ENCODE measurements around the gene TMEM145. TPM values are rescaled to one million over a fixed set of nuclear protein-coding genes. Genes with fewer than 3 reads are reported as not detected.

The TMEM145 gene
- total and polyA plus RNA-seq, 2 donors from 2014 or later, result not detected

- no peak overlapping the region for H3K4me3 ChIP-seq (ENCODE audit: low read length in 3 of 3)
- H3K27me3 ChIP-seq (ENCODE audit: control insufficient read depth, insufficient read depth, low read length), result no peaks in the 10 kb centered on the region
- DNase-seq (peak; percentile 83 to 92 (median 89)), FAIRE-seq (no peak)
- H3K4me1 ChIP-seq (ENCODE audit: control insufficient read depth in 2 of 3, insufficient read depth in 2 of 3, low read depth in 1 of 3, low read length in 3 of 3), result peaks cover 0 to 4% (median 0%) of the 10 kb centered on the region in 3 donors
- H3K9me3 ChIP-seq (ENCODE audit: control insufficient read depth in 2 of 3, insufficient read depth in 1 of 3, low read length in 3 of 3), result no peaks in the 10 kb centered on the region
- intact Hi-C loops (cut with DNase I), result no loop called here
- H3K27ac ChIP-seq (ENCODE audit: low read depth in 2 of 2, low read length in 2 of 2), result no peak overlapping the region
- H3K36me3 ChIP-seq (ENCODE audit: control insufficient read depth in 2 of 3, insufficient read depth in 3 of 3, low read length in 3 of 3), result peaks cover 0 to 6% (median 0%) of the 10 kb centered on the region in 3 donors
- peak overlapping the region in 1 of 3 donors; percentile 13 for H3K9ac ChIP-seq (ENCODE audit: low read length in 3 of 3)
- TF ChIP-seq, protein P1, sequence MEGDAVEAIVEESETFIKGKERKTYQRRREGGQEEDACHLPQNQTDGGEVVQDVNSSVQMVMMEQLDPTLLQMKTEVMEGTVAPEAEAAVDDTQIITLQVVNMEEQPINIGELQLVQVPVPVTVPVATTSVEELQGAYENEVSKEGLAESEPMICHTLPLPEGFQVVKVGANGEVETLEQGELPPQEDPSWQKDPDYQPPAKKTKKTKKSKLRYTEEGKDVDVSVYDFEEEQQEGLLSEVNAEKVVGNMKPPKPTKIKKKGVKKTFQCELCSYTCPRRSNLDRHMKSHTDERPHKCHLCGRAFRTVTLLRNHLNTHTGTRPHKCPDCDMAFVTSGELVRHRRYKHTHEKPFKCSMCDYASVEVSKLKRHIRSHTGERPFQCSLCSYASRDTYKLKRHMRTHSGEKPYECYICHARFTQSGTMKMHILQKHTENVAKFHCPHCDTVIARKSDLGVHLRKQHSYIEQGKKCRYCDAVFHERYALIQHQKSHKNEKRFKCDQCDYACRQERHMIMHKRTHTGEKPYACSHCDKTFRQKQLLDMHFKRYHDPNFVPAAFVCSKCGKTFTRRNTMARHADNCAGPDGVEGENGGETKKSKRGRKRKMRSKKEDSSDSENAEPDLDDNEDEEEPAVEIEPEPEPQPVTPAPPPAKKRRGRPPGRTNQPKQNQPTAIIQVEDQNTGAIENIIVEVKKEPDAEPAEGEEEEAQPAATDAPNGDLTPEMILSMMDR (IDR thresholded peaks at IDR 0.05; ENCODE audit: borderline replicate concordance, extremely low read depth, insufficient read depth), result peak; percentile 88
Observed at GRCh38 chr19:42295831-42296525, 17.1 kb upstream of the TMEM145 start.

DNA sequence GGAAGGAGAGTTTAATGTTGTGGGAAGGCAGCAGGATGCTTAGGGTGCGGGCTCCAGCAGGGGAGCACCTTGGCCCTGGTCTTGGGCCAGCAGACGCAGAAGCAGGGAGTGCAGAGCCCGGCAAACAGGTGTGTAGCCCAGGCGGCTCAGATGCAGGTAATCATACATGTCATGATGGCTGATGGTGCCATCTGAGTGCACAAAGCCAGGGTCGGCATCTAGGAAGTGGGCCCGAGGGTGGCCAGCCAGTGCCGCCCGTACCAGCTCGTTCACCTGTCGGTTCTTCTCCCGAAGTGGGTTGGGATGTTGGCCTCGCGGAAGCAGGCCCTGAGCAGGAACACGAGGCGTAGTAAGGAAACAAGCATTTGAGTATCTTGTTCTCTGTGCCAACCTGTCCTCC, 16.1 kb upstream of the TMEM145 start:
- Histone ChIP-seq H3K9ac (ENCODE audit: low read length in 3 of 3) (no peak overlapping the region), H3K4me1 (ENCODE audit: control insufficient read depth in 2 of 3, insufficient read depth in 2 of 3, low read depth in 1 of 3, low read length in 3 of 3) (peaks cover 0 to 6% (median 2%) of the 10 kb centered on the region in 3 donors), H3K36me3 (ENCODE audit: control insufficient read depth in 2 of 3, insufficient read depth in 3 of 3, low read length in 3 of 3) (peaks cover 0 to 6% (median 0%) of the 10 kb centered on the region in 3 donors), H3K27me3 (ENCODE audit: control insufficient read depth, insufficient read depth, low read length) (no peaks in the 10 kb centered on the region), H3K4me3 (ENCODE audit: low read length in 3 of 3) (no peak overlapping the region), H3K27ac (ENCODE audit: low read depth in 2 of 2, low read length in 2 of 2) (no peak overlapping the region), H3K9me3 (ENCODE audit: control insufficient read depth in 2 of 3, insufficient read depth in 1 of 3, low read length in 3 of 3) (no peaks in the 10 kb centered on the region)
- DNase-seq (peak in 1 of 5 donors; percentile 58), FAIRE-seq (no peak)
- intact Hi-C loops (cut with DNase I), result no loop called here
- TF ChIP-seq, protein P1 (IDR thresholded peaks at IDR 0.05; ENCODE audit: borderline replicate concordance, extremely low read depth, insufficient read depth), result no peak

DNA sequence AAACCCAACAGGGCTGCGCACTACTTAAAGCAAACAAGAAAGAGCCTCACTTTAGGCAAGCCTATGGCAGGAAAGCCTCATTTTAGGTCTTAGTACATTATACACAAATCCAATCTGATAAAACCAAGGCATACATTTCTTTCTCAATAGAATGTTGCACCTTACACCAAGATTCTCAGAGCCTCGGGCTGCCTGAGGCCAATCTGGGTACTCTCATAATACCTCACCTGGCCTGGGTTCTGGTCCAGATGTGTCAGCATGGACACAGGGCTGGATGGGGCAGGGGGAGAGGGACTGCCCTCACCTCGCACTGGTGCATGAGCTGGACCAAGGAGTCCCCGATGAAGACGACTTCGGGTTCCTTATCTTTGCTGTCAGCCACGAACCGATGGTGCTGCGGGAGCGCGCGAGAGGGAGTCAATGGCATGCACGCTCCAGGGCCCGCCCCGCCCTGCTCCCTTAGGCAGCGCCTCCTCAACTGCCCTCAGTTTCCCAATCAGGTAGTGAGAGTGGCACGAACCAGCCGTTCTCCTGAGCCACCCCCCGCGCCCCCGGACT, 11.4 kb upstream of the TMEM145 start, which contains the start of gene PRR19:
PRR19 (plus strand) TSS at position 487 of the 558 bp plus-strand sequence. CDS start 7,453 bp downstream, outside the sequence.
- H3K9ac ChIP-seq (ENCODE audit: low read length in 3 of 3), result peak within 1 kb of the TSS in 2 of 3 donors; percentile 55 to 57
- peak within 1 kb of the TSS; percentile 43 to 56 for H3K27ac ChIP-seq (ENCODE audit: low read depth in 2 of 2, low read length in 2 of 2)
- TF ChIP-seq, protein P1 (IDR thresholded peaks at IDR 0.05; ENCODE audit: borderline replicate concordance, extremely low read depth, insufficient read depth), result no peak
- no peaks in the 10 kb centered on the region for H3K27me3 ChIP-seq (ENCODE audit: control insufficient read depth, insufficient read depth, low read length)
- H3K4me3 ChIP-seq (ENCODE audit: low read length in 3 of 3), result peak within 1 kb of the TSS; percentile 63 to 84 (median 75)
- H3K9me3 ChIP-seq (ENCODE audit: control insufficient read depth in 2 of 3, insufficient read depth in 1 of 3, low read length in 3 of 3), result no peaks in the 10 kb centered on the region
- no peaks in the 10 kb centered on the region for H3K36me3 ChIP-seq (ENCODE audit: control insufficient read depth in 2 of 3, insufficient read depth in 3 of 3, low read length in 3 of 3)
- FAIRE-seq (no peak), DNase-seq (no peak)
- intact Hi-C loops (cut with DNase I), result no loop called here
- peaks cover 2 to 4% (median 2%) of the 10 kb centered on the region in 3 donors for H3K4me1 ChIP-seq (ENCODE audit: control insufficient read depth in 2 of 3, insufficient read depth in 2 of 3, low read depth in 1 of 3, low read length in 3 of 3)

Data from kidney (tissue), 14 donors.